ENCODE results near the gene PHYKPL.

DNA sequence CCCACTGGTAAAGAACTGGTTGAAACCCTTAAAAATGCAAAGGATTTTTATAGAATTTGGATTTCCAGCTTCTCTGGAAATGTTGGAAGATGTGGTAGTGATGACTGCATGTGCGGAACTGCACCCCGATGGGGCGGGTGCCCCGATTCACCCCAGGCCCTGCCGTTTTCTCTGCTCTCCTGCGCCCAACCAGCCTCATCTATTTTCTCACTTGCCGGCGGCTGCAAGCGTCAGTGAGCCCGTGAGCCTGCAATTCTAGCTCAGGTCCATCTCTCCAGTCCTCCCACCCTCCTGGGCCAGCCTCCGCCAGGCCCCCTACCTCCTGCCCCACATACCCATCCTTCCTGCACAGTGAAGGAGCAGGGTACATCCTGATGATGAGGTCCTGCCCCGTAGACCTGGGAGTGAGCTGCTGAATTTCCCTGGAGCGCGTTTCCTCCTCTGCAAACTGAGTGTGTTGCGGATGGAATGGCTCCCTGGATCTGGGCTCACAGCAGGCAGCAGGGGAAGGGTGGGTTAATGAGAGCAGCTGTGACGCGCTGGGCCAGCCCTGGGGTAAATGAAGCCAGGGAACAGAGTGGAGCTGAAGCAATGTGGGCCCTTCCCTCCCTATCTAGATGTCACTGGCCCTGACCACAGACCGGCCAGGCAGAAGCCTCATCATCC, 45.9 kb upstream of the PHYKPL start:
- TF ChIP-seq POLR2A (IDR thresholded peaks at IDR 0.05) (no peak), POLR2AphosphoS5 (IDR thresholded peaks at IDR 0.05) (no peak)
- TF ChIP-seq, protein P1, sequence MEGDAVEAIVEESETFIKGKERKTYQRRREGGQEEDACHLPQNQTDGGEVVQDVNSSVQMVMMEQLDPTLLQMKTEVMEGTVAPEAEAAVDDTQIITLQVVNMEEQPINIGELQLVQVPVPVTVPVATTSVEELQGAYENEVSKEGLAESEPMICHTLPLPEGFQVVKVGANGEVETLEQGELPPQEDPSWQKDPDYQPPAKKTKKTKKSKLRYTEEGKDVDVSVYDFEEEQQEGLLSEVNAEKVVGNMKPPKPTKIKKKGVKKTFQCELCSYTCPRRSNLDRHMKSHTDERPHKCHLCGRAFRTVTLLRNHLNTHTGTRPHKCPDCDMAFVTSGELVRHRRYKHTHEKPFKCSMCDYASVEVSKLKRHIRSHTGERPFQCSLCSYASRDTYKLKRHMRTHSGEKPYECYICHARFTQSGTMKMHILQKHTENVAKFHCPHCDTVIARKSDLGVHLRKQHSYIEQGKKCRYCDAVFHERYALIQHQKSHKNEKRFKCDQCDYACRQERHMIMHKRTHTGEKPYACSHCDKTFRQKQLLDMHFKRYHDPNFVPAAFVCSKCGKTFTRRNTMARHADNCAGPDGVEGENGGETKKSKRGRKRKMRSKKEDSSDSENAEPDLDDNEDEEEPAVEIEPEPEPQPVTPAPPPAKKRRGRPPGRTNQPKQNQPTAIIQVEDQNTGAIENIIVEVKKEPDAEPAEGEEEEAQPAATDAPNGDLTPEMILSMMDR (IDR thresholded peaks at IDR 0.05): no peak
